Right ventricle myocardium superior (tissue), 1 donor: ENCODE measurements around the gene NEU4. TPM values are rescaled to one million over a fixed set of nuclear protein-coding genes. Genes with fewer than 3 reads are reported as not detected.
A peak's percentile ranks its signal among the peaks of the same experiment; 100 is the strongest.
"Not testable (repeated sequence)": the region's sequence is repeated elsewhere in the genome, so short reads cannot be mapped to it uniquely, and the experiment has no call there.

Source experiments
- ATAC-seq: fragments of 200-7000 bp; cut with Tn5 transposase; one replicate; pipeline ENCODE4 v1.9.1; 2020; ENCODE audit warnings: mild to moderate bottlenecking; ENCODE audit not compliant: poor library complexity
- DNase-seq: peaks from one replicate; pipeline ENCODE4 v3.0.0-alpha.2; 2020
- intact Hi-C: fragments of 100-400 bp; cut with DNase I; formaldehyde crosslinking; loops from one replicate; pipeline ENCODE4 v1.11.2; 2022
- long read RNA-seq: library from polyadenylated mRNA; unstranded; transcript quantifications from one replicate; pipeline ENCODE4 v2.0.0, GENCODE V29; 2021
- total RNA-seq: library from RNA; stranded (reverse); fragmentation: NEBNext Ultra II Directional; extraction: Animal tissue kit (Norgen Biotek cat#: 25700); gene quantifications from one replicate; pipeline ENCODE4 v1.2.1, GENCODE V29; 2021
- donor health status: DM: no; HTN: yes; CAD: no; lungs with severe emphysema.

Gene NEU4, protein sequence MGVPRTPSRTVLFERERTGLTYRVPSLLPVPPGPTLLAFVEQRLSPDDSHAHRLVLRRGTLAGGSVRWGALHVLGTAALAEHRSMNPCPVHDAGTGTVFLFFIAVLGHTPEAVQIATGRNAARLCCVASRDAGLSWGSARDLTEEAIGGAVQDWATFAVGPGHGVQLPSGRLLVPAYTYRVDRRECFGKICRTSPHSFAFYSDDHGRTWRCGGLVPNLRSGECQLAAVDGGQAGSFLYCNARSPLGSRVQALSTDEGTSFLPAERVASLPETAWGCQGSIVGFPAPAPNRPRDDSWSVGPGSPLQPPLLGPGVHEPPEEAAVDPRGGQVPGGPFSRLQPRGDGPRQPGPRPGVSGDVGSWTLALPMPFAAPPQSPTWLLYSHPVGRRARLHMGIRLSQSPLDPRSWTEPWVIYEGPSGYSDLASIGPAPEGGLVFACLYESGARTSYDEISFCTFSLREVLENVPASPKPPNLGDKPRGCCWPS
- not detected for total RNA-seq
- long read RNA-seq, result 0 reads

DNA sequence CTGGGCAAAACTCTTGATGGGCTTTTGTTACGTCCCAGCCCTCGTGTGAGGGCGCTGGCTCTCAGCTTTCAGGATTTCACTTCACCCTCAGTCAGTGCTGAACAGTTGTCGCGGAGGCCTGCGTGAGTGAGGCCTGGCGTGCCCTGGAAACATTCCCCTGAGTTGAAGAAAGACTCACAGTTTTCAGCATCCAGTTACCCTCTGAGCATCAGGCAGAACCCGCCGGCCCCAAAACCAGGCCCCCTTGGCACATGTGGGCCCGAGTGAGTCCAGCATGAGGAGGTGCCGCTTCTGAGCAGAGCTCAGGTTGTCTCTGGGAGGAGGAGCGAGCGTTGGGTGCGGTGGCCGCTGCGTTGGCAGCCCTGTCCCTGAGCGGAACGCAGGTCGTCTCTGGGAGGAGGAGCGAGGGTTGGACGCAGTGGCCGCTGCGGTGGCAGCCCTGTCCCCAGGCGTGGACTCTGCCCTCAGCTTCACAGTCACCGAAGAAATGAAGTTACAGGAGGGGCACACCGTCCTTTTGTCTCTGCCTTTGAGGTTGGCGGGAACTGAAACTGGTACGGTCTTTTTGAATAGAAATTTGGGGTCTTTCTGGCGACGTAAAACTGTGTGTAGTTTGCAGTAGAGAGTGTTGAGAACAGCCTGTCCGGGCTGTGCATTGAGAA lies at the start of gene NEU4:
NEU4 (plus strand) TSS at position 473 of the 662 bp plus-strand sequence. CDS start 5,292 bp downstream, outside the sequence.
- ATAC-seq, result no peak
- DNase-seq, result peak; percentile 29
- intact Hi-C loops, result no loop called here

GRCh38 chr2:241759893-241760292 lies 49.1 kb upstream of the NEU4 start:
- DNase-seq, ATAC-seq, intact Hi-C loops: not testable (repeated sequence)

GRCh38 chr2:241760301-241760771 lies 48.7 kb upstream of the NEU4 start:
- no peak for ATAC-seq
- DNase-seq, result no peak
- intact Hi-C loops, result no loop called here

DNA sequence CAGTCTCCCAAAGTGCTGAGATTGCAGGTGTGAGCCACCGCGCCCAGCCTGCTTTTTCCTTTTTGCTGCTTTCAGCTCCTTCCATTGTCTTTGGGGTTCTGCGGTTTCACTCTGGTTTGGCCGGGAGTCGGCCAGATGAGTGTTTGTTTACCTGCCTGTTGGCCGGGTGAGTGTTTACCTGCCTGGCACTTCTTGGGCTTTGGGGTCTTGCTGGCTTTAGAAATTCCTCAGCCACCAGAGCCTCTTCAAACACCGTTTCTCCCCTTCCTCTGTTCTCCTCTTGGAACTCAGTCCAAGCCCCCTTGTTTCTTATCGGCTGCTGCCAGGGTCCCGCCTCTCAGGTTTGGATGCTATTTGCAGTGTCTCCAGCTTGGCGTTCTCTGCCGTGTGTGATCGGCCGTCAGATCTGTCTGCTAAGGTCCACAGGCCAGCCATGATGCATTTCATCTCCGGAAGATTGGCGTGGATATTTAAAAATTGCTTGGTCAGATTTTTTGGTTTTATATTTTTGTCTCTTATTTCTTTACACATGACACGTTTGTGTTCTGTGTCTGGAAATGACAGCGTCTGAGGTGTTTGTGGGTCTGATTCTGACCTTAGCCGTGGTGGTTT lies 46.6 kb upstream of the NEU4 start:
- intact Hi-C loops, result no loop called here
- DNase-seq (no peak), ATAC-seq (no peak)

DNA sequence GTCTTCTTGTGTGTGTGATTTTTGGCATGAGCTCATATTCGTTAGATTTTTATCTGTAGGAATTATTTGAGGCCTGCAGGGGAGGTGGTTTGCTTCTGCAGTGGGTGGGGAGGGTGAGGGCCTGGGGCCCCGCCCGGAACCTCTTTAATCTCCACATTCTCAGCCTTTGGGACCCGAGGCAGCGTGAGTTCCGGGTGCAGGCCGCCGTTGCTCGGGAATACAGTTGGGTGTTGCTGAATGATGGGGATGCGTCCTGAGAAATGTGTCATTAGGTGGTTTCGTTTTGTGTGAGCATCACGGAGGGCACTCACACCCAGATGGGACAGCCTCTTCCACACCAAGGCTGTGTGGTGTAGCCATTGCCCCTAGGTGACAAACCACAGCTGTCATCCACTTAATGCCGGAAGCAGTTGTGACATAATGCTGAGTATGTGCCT lies 46.0 kb upstream of the NEU4 start:
- intact Hi-C loops, result no loop called here
- ATAC-seq (peak; percentile 43), DNase-seq (no peak)

DNA sequence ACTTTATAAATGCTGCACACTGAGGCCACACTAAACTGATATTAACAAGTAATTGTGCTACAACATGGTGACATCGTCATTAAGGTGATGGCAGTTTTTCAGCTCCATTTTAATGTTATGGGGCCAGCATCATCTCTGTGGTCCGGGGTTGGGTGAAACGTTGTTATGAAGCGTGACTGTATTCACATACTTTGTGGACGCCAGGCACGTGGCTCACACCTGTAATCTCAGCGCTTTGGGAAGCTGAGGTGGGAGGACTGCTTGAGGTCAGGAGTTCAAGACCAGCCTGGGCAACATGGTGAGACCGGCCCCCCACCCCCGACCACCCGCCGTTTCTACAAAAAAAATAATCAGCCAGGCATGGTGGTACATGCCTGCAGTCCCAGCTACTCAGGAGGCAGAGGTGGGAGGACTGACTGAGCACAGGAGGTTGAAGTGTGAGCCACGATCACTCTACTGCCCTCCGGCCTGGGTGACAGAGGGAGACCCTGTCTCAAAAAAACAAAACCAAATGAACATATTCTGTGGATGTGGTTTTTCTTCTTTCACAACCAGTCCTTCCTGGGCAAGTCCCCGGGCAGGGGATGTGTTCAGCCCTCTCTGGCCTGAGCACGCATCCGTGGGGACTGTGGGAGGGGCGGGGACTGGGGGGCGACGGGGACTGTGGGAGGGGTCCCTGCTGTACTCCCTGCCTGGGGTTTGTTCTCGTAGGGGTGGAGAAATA lies 45.3 kb upstream of the NEU4 start:
- intact Hi-C loops, result no loop called here
- DNase-seq (no peak), ATAC-seq (no peak)

- ATAC-seq, result no peak
- no peak for DNase-seq
- intact Hi-C loops, result no loop called here
These were observed 44.4 kb upstream of the NEU4 start for GRCh38 chr2:241764275-241765241.

DNA sequence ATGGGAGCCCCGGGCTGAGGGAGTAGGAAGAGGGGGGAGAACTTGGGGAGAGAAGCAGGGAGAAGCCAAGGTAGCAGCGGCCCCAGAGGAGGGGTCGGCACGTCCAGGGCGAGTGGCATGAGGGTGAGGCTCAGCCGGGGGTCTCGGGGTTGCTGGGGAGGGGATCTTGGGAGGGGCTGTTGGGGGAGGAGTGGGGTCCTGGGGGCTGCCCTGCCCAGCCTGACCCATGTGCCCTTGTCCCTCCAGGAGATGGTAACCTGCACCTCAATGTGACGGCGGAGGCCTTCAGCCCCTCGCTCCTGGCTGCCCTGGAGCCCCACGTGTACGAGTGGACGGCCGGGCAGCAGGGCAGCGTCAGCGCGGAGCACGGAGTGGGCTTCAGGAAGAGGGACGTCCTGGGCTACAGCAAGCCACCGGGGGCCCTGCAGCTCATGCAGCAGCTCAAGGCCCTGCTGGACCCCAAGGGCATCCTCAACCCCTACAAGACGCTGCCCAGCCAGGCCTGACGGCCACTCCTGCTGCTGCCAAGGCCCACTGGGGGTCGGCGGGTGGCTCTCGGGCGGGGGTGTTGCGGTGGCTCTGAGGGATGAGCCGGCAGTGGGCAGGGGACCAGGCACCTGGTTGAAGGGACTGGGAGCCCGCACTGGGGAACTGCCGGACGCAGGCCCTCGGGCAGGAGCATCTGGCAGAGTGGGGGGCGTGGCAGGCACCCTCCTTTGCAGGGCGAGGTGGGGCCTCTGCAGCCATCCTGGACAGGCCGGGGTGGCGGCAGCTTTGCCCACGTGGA lies 41.3 kb upstream of the NEU4 start:
- DNase-seq (no peak), ATAC-seq (no peak)
- intact Hi-C loops, result no loop called here

DNA sequence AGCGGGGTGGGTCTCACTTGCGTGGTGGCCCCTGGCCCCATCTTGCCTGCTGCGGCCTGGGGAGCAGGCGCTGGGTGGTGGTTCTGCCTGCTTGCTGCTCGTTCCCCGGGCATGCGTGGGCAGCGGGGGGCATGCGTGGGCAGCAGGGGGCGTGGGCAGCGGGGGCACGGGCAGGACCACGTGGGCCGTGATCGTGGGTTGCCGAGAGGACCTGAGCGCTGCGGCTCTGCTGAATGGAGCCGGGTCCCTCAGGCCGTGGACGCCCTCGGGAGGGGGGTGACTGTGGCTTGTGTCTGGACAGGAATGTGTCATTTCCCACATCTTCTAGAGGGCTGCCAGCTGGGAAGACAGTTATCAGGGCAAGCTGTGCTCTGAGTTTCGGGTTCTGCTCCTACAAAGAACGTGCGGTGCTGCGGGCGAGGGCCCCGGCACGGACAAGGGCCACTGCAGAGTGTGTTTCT lies 40.7 kb upstream of the NEU4 start:
- DNase-seq, result no peak
- no peak for ATAC-seq
- intact Hi-C loops, result no loop called here

DNA sequence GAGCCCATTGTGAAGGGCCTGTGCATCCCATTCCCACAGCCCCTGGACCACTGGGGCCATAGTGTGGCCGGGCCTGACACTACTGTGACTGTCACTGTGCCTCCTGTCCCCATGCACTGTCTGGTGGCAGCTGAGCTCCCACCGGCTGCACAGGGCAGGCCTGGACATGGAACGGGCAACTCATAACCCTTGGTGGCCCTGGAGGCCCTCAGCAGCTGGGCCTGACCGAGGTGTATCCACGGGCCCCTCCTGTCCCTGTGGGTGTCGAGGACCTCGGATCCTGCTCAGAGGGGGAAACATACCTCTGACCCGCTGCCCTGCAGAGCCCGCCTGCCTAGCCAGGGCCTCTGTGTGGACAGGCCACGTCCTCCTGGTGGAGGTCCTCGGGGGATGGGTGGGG lies 40.1 kb upstream of the NEU4 start:
- intact Hi-C loops, result no loop called here
- ATAC-seq (no peak), DNase-seq (no peak)

- no peak for ATAC-seq
- intact Hi-C loops, result no loop called here
These were observed 39.2 kb upstream of the NEU4 start for GRCh38 chr2:241769819-241770184.

DNA sequence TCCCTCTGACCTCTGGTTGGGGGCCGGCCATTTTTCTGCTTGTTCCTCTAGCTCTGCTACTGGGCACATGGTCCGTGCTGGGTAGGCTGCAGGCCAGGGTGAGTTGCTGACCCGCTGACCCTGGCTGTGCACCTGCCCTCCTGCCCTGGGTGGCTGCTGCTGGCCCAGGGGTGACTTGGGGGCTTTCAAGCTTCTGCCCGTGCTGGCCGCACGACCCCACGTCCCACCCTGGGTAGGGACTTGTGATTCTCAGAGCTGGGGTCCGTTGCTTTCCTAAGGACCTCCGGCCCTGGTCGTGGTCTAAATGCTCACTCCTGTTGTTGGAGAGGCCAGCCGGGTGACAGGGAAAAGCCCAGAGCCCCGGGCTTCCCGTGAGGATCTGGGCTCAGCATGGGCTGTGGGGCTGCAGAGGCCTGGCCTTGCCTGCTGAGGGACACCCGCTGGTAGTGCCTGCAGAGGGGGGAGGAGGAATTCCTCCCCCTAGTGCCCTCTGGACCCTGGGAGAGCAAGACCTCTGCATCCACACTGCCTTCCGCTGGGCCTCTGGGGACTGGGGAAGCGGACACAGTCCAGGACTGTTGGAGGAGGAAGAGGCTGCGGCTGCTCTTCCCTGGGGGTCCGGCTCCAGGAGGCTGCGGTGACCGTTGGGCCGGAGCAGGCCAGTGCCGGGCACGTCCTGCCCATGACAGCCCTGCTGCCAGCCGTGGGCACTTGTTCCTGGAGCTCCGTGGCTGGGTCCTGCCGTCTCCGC lies 38.6 kb upstream of the NEU4 start:
- ATAC-seq, result no peak
- intact Hi-C loops, result no loop called here
- DNase-seq, result no peak

More at GRCh38 chr2:241769819-241770184, 39.2 kb upstream of the NEU4 start:
- DNase-seq, result no peak

DNA sequence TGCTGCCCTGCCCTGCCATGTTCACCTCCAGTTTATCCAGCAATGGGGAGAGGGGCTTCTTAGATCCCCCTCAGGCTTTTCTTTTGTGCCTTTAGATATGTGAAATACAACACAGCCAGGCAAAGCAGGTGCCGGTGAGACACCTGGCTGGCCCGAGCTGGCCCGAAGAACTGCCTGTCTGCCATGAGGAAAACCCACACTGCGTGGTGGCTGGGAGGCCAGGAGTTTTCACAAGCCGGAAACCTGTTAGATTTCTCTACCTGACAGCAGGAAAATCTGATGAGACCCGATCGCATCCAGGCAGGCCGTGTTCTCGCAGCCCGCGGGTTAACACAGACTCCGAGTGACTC lies 38.1 kb upstream of the NEU4 start:
- no peak for DNase-seq
- intact Hi-C loops, result no loop called here
- no peak for ATAC-seq

DNA sequence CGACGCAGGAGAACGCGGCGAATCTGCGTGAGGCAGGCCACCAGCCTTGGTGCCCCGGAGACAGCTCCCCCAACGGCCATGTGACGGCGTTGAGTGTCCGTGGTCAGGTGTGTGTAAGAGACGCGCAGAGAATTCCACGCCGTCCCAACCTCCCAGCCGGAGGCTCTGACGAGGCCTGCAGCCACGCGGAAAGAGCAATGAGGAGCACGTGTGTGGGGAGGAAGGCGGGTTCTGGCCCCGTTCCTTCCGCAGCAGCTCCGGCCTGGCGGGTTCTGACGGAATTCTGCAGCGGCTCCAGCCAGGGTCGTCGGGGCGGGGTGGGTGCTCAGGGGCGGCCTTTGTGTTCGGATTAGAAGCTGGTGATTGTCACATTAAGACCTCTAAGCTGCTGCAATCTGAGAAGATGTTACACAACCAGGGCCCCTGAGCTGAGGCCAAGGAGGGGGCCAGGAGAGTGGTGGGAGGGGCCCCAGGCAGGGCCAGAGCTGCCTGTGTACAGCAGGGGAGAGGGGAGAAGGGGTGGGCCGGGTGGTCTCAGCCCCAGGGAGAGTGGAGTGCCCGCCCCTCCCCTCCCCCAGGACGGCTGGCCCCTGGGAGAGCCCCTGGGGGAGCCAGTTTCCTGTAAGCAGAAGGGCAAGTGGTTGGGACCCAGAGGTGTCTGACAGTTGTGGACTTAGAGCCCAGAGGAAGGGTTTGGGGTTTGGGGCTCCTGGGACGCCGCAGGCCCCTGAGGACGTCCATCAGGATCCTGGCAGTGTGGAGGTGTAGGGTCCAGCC lies 37.5 kb upstream of the NEU4 start:
- intact Hi-C loops, result no loop called here
- DNase-seq (peak; percentile 59), ATAC-seq (peak; percentile 46)

DNA sequence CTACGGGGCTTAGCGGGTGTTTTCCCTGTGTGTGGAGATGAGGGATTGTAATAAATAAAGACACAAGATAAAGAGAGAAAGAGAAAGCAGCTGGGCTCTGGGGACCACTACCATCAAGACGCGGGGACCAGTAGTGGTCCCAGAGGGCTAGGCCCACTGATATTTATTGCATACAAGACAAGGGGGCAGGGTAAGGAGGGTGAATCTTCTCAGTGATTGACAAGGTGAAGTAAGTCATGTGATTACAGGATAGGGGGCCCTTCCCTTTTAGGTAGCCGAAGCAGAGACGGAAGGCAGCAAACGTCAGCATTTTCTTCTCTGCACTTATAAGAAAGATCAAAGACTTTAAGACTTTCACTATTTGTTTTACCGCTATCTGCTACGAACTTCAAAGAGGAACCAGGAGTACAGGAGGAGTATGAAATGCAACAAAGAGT lies 36.9 kb upstream of the NEU4 start:
- intact Hi-C loops, result no loop called here
- no peak for ATAC-seq
- no peak for DNase-seq
